Tibial artery (tissue), 4 donors: ENCODE measurements around the gene OR10H5.
A peak's percentile ranks its signal among the peaks of the same experiment; 100 is the strongest.
"Not testable (repeated sequence)": the region's sequence is repeated elsewhere in the genome, so short reads cannot be mapped to it uniquely, and the experiment has no call there.

ENCODE experiments used
- DNase-seq, 2 donors: peaks; one replicate each; pipeline ENCODE4 v3.0.0-alpha.2; 2019
- H3K27ac ChIP-seq, 2 donors: fragments of 200-600 bp; sonication (generic) in 1 of 2; 1 replicate in 1 of 2; 2 replicates in 1 of 2; pipeline ENCODE4 v1.5.1; 2018 to 2019; ENCODE audit warnings: mild to moderate bottlenecking in 1 of 2
- H3K27me3 ChIP-seq, 2 donors: fragments of 200-600 bp; sonication (generic) in 1 of 2; one replicate each; pipeline versions ENCODE4 v1.5.1 to v1.6.0; 2016 to 2019
- H3K36me3 ChIP-seq, 3 donors: fragments of 200-600 bp; sonication (generic) in 2 of 3; one replicate each; pipeline ENCODE4 v1.5.1; 2016 to 2019; ENCODE audit warnings: mild to moderate bottlenecking in 2 of 3
- H3K4me1 ChIP-seq, 4 donors: fragments of 200-600 bp; sonication (generic) in 2 of 4; 1 replicate in 3 of 4; 2 replicates in 1 of 4; pipeline ENCODE4 v1.5.1; 2016 to 2019
- H3K4me3 ChIP-seq, 2 donors: fragments of 200-600 bp; sonication (generic) in 1 of 2; 1 replicate in 1 of 2; 2 replicates in 1 of 2; pipeline ENCODE4 v1.5.1; 2018 to 2019; ENCODE audit warnings: mild to moderate bottlenecking in 2 of 2
- H3K9me3 ChIP-seq, 3 donors: fragments of 200-600 bp; sonication (generic) in 1 of 3; one replicate each; pipeline ENCODE4 v1.5.1; 2016 to 2019
- CTCF ChIP-seq, 2 experiments: fragments of 200-600 bp in 1 of 2; fragments of 450-650 bp in 1 of 2; IDR thresholded peaks; one replicate each; pipeline ENCODE4 v1.5.1; 2017 to 2019; ENCODE audit warnings: antibody characterized with exemption in 2 of 2, mild to moderate bottlenecking in 1 of 2, moderate library complexity in 1 of 2
- intact Hi-C: fragments of 100-400 bp; cut with DNase I; formaldehyde crosslinking; loops from one replicate; pipeline ENCODE4 v1.15.0; 2023; ENCODE audit warnings: low total_unique reads

The OR10H5 gene

GRCh38 chr19:15829306-15829698, 41.8 kb downstream of the OR10H5 start:
- no peak for TF ChIP-seq CTCF (IDR thresholded peaks at IDR 0.05)
- intact Hi-C loops = no loop called here
- Histone ChIP-seq H3K4me1 (no peaks in the 10 kb centered on the region), H3K27me3 (peaks cover 0 to 26% of the 10 kb centered on the region in 2 donors), H3K4me3 (no peak overlapping the region), H3K36me3 (no peaks in the 10 kb centered on the region), H3K9me3 (no peaks in the 10 kb centered on the region), H3K27ac (no peak overlapping the region)
- no peak for DNase-seq

- H3K36me3 ChIP-seq = no peaks in the 10 kb centered on the region
- H3K27me3 ChIP-seq = peaks cover 0 to 26% of the 10 kb centered on the region in 2 donors
- no peak overlapping the region for H3K4me3 ChIP-seq
- no peaks in the 10 kb centered on the region for H3K9me3 ChIP-seq
- no peak for TF ChIP-seq CTCF (IDR thresholded peaks at IDR 0.05)
- DNase-seq = no peak
- H3K27ac ChIP-seq = no peak overlapping the region
- H3K4me1 ChIP-seq = no peaks in the 10 kb centered on the region
- intact Hi-C loops = no loop called here
These were observed 42.3 kb downstream of the OR10H5 start for GRCh38 chr19:15829786-15830185.

GRCh38 chr19:15831626-15832025, 44.2 kb downstream of the OR10H5 start:
- intact Hi-C loops = no loop called here
- no peaks in the 10 kb centered on the region for H3K36me3 ChIP-seq
- no peak for TF ChIP-seq CTCF (IDR thresholded peaks at IDR 0.05)
- H3K27ac ChIP-seq = no peak overlapping the region
- H3K4me1 ChIP-seq = peaks cover 0 to 8% (median 5%) of the 10 kb centered on the region in 4 donors
- no peak for DNase-seq
- H3K9me3 ChIP-seq = no peaks in the 10 kb centered on the region
- H3K27me3 ChIP-seq = peaks cover 0 to 26% of the 10 kb centered on the region in 2 donors
- H3K4me3 ChIP-seq = no peak overlapping the region

DNA sequence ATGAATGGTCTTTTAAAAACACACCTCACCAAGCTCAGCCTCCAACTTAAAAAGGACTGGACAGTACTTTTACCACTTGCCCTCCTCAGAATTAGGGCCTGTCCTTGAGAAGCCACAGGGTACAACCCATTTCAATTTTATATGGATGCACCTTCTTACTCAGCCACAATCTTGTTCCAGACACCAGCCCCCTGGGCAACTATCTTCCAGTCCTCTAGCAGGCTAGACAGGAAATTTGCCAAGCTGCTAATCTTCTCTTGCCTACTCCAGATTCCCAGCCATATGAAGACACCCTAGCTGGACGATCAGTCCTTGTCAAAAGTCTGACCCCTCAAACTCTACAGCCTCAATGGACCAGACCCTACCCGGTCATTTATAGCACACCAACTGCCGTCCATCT, 46.8 kb downstream of the OR10H5 start:
- intact Hi-C loops, H3K9me3 ChIP-seq, H3K36me3 ChIP-seq, H3K27ac ChIP-seq, DNase-seq, H3K4me3 ChIP-seq: not testable (repeated sequence)
- H3K27me3 ChIP-seq = peaks cover 0 to 14% of the 10 kb centered on the region in 2 donors
- H3K4me1 ChIP-seq = peaks cover 0 to 15% (median 5%) of the 10 kb centered on the region in 4 donors

GRCh38 chr19:15835565-15836329, 48.3 kb downstream of the OR10H5 start:
- H3K9me3 ChIP-seq, H3K36me3 ChIP-seq, H3K27me3 ChIP-seq, intact Hi-C loops: not testable (repeated sequence)
- peaks cover 0 to 15% (median 5%) of the 10 kb centered on the region in 4 donors for H3K4me1 ChIP-seq
- peak overlapping the region; percentile 63 to 70 for H3K4me3 ChIP-seq
- peak; percentile 24 to 47 for DNase-seq
- H3K27ac ChIP-seq = peak overlapping the region; percentile 94 to 99

DNA sequence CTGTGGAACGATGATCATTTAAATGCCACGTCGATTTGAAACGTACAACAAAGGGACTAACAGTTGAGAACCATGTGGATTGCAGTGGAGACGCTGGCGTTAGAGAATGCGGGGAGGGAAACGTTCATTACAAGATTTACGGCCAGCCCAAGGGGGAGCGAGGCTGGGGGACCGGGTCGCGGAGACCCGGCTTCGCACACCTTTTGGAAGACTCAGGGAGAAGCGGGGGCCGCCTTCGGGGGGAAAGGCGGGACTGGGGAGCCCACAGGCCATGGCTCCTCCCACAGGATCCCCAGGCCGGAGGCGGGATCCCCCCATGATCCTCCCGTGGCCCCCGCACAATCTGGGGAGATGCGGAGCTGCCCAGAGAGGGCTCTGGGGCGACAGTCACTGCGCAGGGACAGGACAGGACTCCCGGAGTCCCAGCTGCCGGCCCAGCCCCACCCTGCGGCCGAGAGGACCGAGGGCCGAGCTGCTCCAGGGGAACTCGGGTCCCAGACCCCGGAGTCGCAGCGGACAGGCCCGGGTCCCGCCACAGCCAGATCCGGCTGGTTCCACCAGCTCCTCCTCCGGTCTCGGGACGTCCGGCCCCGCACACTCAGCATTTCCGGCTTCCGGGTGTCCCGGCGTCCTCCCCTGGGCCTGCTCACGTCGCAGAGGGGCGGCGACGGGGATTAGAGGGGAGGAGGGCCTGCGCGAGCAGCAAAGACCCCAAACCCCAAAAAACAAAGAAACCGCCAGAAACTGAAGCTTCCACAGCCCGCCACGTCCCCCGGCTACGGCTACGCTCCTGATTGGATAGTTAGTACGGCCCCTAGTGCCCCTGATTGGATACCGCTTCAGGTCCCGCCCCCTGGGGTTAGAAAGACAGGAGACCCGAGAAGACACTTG, 49.1 kb downstream of the OR10H5 start:
- Histone ChIP-seq H3K27me3 (no peaks in the 10 kb centered on the region), H3K9me3 (no peaks in the 10 kb centered on the region), H3K4me3 (peak overlapping the region; percentile 63 to 70), H3K4me1 (peaks cover 0 to 15% (median 5%) of the 10 kb centered on the region in 4 donors), H3K36me3 (no peaks in the 10 kb centered on the region), H3K27ac (peak overlapping the region; percentile 94 to 99)
- TF ChIP-seq CTCF (IDR thresholded peaks at IDR 0.05) = no peak
- intact Hi-C loops = no loop called here
- peak; percentile 98 to 99 for DNase-seq
